ENCODE data around the gene ATE1. TPM values are rescaled to one million over a fixed set of nuclear protein-coding genes. Genes with fewer than 3 reads are reported as not detected.

ATE1 gene
- total and polyA plus RNA-seq, 10 of the 15 experiments (the other 5 are each of a cell fraction or from before 2014, with no cell fraction given) = 4.3 to 22.7 (median 15.9) TPM

- TF ChIP-seq E2F8 (IDR thresholded peaks at IDR 0.05; ENCODE audit: low read depth, partially characterized antibody) (no peak), POLR2A (IDR thresholded peaks at IDR 0.05; ENCODE audit: low read depth, low read length) (peak; percentile 87), NFYB (IDR thresholded peaks at IDR 0.05; ENCODE audit: insufficient read depth, low read depth, low read length) (no peak), CTCF (IDR thresholded peaks at IDR 0.05 in 2 of 3, conservative IDR thresholded peaks at IDR 0.05 in 1 of 3; ENCODE audit: control insufficient read depth in 2 of 3, extremely low read depth in 1 of 3, insufficient read depth in 1 of 3, low read depth in 3 of 3, low read length in 3 of 3) (peak in 2 of 3 experiments; percentile 80 to 84; a peak in 5 of 6 replicates), EZH2 (IDR thresholded peaks at IDR 0.05; ENCODE audit: borderline replicate concordance, control insufficient read depth, low read depth, low read length) (no peak), RBBP5 (conservative IDR thresholded peaks at IDR 0.05) (no peak), TCF3 (IDR thresholded peaks at IDR 0.05; ENCODE audit: borderline replicate concordance, insufficient read depth, low read depth, low read length) (peak; percentile 6; the same call in 1 of the 2 replicates), ZNF687 (IDR thresholded peaks at IDR 0.05) (no peak; the same call in 1 of the 2 replicates), PML (IDR thresholded peaks at IDR 0.05; ENCODE audit: low read length) (no peak; the same call in 1 of the 2 replicates), RELB (IDR thresholded peaks at IDR 0.05; ENCODE audit: low read depth) (no peak), KLF5 (IDR thresholded peaks at IDR 0.05; ENCODE audit: partially characterized antibody) (no peak), HSF1 (IDR thresholded peaks at IDR 0.05; ENCODE audit: low read depth, low read length) (no peak), BHLHE40 (IDR thresholded peaks at IDR 0.05; ENCODE audit: borderline replicate concordance in 1 of 2, low read depth in 2 of 2, low read length in 1 of 2) (peak; percentile 56 to 59; a peak in 2 of 4 replicates), PKNOX1 (IDR thresholded peaks at IDR 0.05) (no peak)
Observed at GRCh38 chr10:121974535-121975294, 46.9 kb upstream of the ATE1 start, which contains the start of gene NSMCE4A (continued).

All from GM12878 (cell line).